ENCODE results near the gene KHDC1. TPM values are rescaled to one million over a fixed set of nuclear protein-coding genes. Genes with fewer than 3 reads are reported as not detected.

KHDC1 gene
- total RNA-seq, 4 donors from 2014 or later: 0.13 to 0.34 TPM; not detected in 2

- 94 to 95% methylated on average over 3 of the region's 3 CpGs for WGBS, 2 donors
- no peak overlapping the region for H3K4me3 ChIP-seq (ENCODE audit: low read depth, poor library complexity, severe bottlenecking)
- TF ChIP-seq POLR2A (IDR thresholded peaks at IDR 0.05) (no peak), CTCF (IDR thresholded peaks at IDR 0.05) (no peak)
- intact Hi-C loops (cut with DNase I; ENCODE audit: low total_unique reads): no loop called here
- no peak for DNase-seq (ENCODE audit: low spot score in 2 of 2)
Observed at GRCh38 chr6:73227606-73228255, 35.3 kb downstream of the KHDC1 start.

GRCh38 chr6:73225396-73225795 lies 37.6 kb downstream of the KHDC1 start, which contains the start of gene KHDC1L:
TSS of gene KHDC1L (minus strand) at chr6:73225496. CDS start at chr6:73225408, 88 bp downstream.
- intact Hi-C loops (cut with DNase I; ENCODE audit: low total_unique reads): no loop called here
- DNase-seq (ENCODE audit: low spot score in 2 of 2): no peak
- H3K4me3 ChIP-seq (ENCODE audit: low read depth, poor library complexity, severe bottlenecking): no peak within 1 kb of the TSS
- TF ChIP-seq POLR2A (IDR thresholded peaks at IDR 0.05) (no peak), CTCF (IDR thresholded peaks at IDR 0.05) (no peak)
- 86 to 91% methylated on average over 4 of the region's 4 CpGs for whole genome bisulfite sequencing, 2 donors

- 95 to 98% methylated on average over 2 of the region's 2 CpGs for WGBS, 2 donors
- TF ChIP-seq POLR2A (IDR thresholded peaks at IDR 0.05) (no peak), CTCF (IDR thresholded peaks at IDR 0.05) (no peak)
- H3K4me3 ChIP-seq (ENCODE audit: low read depth, poor library complexity, severe bottlenecking): no peak overlapping the region
- DNase-seq (ENCODE audit: low spot score in 2 of 2): no peak
- intact Hi-C loops (cut with DNase I; ENCODE audit: low total_unique reads): no loop called here
Observed at GRCh38 chr6:73216859-73217258, 46.1 kb downstream of the KHDC1 start.

GRCh38 chr6:73209117-73209516 lies 53.9 kb downstream of the KHDC1 start:
- TF ChIP-seq POLR2A (IDR thresholded peaks at IDR 0.05): no peak
- no peak for DNase-seq (ENCODE audit: low spot score in 2 of 2)
- WGBS, 2 donors: 60 to 82% methylated on average over 9 of the region's 9 CpGs
- intact Hi-C loops (cut with DNase I; ENCODE audit: low total_unique reads): no loop called here
- no peak overlapping the region for H3K4me3 ChIP-seq (ENCODE audit: low read depth, poor library complexity, severe bottlenecking)

- H3K4me3 ChIP-seq (ENCODE audit: low read depth, poor library complexity, severe bottlenecking): no peak overlapping the region
- DNase-seq (ENCODE audit: low spot score in 2 of 2): no peak
- no peak for TF ChIP-seq CTCF (IDR thresholded peaks at IDR 0.05)
- intact Hi-C loops (cut with DNase I; ENCODE audit: low total_unique reads): no loop called here
- 53 to 60% methylated on average over 3 of the region's 3 CpGs for WGBS, 2 donors
Observed at GRCh38 chr6:73207221-73207837, 55.7 kb downstream of the KHDC1 start.

GRCh38 chr6:73204252-73204651 lies 58.7 kb downstream of the KHDC1 start:
- no peak for DNase-seq (ENCODE audit: low spot score in 2 of 2)
- 77 to 81% methylated on average over 4 of the region's 4 CpGs for WGBS, 2 donors
- TF ChIP-seq CTCF (IDR thresholded peaks at IDR 0.05): no peak
- no peak for TF ChIP-seq POLR2A (IDR thresholded peaks at IDR 0.05)
- intact Hi-C loops (cut with DNase I; ENCODE audit: low total_unique reads): no loop called here
- H3K4me3 ChIP-seq (ENCODE audit: low read depth, poor library complexity, severe bottlenecking): no peak overlapping the region

Measured in lower leg skin (tissue), 4 donors.